D341Med (cell line): ENCODE data around the gene ATG5.

Experiments used
- DNase-seq: peaks from one replicate; pipeline ENCODE4 v3.0.0; 2012; ENCODE audit warnings: low spot score

ATG5 gene

DNA sequence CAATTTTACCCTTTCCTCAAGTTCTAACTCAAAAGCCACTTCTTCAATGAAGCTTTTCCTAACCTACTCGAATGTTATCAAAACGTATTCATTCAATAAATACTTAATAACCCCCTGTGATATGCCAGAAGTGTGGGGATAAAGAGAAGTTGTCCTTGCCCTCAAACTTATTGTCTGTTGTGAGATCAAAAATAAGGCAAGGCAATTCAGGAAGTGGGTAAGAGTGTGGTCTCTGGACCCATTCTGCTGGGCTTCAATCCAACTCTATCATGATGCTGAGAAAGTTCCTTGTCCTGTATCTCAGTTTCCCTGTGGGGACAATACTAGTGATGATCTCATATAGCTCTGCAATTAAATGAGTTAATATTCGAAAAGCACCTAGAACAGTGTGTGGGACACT lies 146.7 kb downstream of the ATG5 start:
- DNase-seq, result no peak

- DNase-seq, result no peak
Observed at GRCh38 chr6:106177786-106178185, 147.8 kb downstream of the ATG5 start.

DNA sequence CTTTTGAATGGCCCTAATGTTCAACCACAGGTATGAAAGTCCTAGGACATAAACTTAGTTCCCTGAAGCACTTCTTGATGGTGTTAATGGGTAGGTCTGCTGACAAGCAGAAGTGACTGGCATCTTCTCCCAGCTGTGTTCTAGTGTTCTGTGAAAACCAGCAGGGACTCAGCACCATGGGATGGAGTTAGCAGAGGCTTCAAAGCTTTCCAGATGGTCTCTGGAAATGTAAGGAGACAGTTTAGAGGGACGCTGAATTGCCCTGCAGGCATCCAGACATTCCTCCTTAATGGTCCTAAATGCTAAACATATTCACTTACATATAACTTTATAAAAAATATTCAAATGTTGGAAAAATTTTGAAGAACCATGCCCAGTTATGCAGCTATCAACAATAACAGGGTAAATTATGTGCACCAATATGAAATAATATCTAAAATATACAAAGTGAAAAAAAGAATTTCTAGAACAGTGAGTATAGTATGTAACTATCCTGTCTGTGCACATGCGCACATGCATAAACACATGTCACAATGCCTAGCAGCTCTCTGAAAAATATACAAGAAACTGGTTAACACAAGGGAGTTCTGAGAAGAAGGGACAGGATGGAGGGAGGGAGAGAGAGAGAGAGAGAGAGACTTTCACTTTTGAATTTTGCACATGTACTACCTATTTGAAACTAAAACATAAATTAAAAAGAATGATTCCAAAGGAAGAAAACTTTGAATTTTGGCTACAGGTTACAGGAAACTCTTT lies 152.3 kb downstream of the ATG5 start:
- DNase-seq, result no peak

DNA sequence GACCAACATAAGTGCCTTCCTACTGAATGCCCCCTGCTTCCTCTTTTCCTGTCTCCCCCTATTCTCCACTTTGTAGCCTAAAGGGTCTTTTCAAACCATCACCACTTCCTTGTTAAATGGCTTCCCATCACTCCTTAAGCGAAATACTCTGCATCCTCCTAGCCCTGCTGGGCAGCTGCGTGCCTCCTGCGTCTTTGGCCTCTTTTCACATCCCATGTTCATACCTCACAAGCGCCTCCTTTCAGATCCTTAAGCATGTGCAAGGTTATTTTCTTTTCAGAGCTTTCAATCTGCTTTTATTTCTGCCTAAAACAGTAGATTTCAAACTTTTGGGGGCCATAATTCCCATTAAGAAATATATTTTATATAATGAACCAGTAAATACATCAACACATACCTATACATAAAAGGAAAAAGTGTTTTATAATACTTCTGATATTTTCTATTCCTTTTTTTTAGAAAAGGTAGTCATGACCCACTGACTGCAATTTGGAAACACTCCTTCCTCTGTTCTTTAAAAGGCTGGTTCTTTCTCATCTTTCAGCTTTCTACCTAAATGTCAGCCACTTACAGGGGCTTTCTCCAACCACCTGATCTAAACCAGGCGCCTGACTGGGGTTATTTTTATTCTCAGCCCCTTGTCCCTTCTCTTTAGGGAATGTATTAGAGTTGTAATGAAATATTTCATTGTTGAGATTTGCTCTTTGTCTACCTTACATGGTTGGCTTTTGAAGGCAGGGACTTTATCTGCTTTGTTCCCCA lies 155.3 kb downstream of the ATG5 start:
- DNase-seq, result no peak

DNA sequence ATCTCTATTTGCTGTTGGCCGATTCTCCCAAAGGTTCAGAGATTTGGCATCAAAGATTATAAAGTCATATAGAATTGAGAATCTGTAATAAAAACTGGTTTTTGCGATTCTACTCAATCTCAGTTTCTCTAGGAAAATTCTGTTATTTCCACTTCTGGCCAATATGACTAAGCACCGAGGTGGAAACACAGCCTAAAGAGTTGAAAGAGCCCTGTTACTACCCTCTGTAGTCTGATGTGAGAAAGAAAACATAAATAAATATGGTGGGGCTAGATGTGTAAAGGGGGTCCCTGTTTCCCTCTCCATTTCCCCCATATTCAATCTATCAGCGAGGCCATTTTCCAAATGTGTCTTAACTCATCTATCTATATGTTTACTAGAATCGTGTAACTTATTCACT lies 156.0 kb downstream of the ATG5 start:
- DNase-seq, result no peak

DNA sequence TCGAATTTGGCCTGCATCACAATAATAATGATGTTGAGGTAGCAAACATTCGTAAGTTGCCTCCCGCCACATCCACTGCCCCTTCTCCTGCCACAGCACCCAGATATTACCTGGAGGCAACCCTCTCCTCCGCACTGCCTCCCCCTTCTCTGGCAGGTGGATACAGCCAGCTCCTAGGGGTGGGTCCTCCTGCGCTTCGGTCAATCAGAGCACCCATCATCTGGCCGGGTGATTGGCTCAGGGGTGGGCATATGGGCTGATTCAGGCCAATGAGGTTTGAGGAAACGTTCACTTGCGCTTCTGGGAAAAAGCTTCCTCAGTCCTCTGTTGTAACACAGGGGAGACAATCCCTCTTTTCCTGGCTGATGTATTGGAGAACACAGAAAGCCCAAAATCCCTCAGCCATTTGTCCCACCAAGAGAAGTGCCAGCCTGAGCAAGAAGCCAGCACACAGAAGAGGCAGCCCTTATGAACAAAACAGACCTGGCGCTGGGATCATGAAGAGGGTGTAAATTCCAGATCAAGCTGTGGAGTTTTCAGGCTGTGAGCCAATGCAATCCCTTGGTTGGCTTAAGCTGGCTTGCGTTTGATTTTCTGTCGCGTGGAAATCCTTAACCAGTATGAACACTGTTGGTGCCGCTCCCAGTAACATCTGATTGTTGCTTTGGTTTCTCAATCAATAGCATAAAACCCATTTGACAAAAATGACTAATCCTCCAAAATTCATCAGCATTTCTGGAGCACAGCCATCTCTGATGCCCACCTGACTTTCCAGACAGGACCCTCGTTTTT lies 157.3 kb downstream of the ATG5 start:
- DNase-seq, result no peak

GRCh38 chr6:106167096-106167814 lies 158.3 kb downstream of the ATG5 start:
- no peak for DNase-seq

GRCh38 chr6:106165885-106166485 lies 159.6 kb downstream of the ATG5 start:
- no peak for DNase-seq

DNA sequence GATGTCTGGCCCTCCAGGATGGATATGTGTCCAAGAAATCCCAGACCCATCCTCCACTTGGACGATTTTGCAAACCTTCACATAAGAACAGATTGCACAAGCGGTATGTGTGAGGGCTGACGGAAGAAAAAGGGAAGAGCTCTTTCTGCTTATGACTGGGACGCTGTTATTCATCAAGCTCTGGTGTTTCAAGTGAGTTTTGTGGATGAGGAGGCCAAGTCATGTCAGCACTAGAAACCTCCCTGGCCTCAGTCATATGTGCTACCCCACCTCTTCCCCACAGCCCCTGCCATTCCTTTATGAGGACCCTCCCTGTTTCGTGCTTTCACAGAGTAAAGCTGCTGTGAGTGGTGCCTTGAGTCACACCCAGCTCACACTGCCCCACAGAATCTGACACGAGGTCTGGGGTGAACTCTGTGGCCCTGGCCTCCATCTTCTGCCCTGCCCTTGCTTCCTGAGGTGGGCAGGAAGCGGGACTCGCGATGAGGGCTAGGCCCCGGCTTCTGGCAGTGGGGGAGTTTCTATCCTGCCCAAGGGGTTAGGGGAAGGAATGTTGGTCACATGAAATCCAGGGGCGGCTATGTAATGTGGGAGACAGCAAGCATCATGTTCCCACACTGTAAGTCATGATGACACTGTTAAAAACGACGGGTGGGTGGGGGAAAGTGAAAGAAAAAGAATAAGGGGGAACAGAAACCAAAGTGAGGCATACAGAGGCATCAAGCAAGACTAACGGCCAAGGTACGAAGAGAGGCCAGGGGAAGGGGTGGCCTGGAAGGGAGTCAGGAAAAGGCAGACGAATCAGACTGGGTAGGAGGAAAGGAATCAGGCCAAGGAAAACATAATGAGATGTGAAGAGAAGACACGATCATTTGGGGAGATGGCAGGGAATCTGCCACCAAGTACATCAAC lies 161.3 kb downstream of the ATG5 start:
- DNase-seq, result no peak

GRCh38 chr6:106163446-106163965 lies 162.1 kb downstream of the ATG5 start:
- DNase-seq, result no peak

GRCh38 chr6:106162921-106163320 lies 162.6 kb downstream of the ATG5 start:
- no peak for DNase-seq

DNA sequence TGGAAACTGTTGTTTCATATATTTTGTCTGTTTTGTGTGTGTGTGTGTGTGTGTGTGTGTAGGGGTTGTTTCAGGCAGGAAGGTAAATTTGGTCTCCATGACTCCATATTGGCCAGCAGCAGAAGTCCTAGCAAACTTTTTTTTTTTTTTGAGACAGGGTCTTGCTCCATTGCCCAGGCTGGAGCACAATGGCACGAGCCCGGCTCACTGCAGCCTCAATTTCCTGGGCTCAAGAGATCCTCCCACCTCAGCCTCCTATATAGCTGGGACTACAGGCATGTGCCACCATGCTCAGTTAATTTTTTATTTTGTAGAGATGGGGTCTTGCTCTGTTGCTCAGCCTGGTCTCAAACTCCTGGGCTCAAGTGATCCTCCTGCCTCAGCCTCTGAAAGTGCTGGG lies 163.7 kb downstream of the ATG5 start:
- no peak for DNase-seq

GRCh38 chr6:106161311-106161874 lies 164.2 kb downstream of the ATG5 start:
- no peak for DNase-seq

- DNase-seq, result no peak
Observed at GRCh38 chr6:106160189-106160588, 165.4 kb downstream of the ATG5 start.

GRCh38 chr6:106159531-106159940 lies 166.0 kb downstream of the ATG5 start:
- no peak for DNase-seq

DNA sequence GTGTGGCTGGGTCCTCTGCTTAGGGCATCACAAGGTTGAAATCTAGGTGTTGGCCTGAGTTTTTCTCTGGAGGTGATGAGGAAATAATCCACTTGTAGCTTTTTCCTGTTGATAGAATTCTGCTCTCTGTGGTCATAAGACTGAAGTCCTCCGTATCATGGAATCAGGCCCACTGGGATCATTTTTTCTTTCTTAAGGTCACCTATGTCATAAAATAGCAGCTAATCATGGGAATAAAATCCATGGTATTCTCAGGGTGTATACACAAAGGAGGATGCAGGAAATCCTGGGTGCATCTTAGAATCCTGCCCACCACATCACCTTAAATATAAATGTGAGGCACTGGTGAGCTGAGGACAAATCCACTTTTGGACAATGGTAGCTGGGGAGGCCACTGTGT lies 166.7 kb downstream of the ATG5 start:
- no peak for DNase-seq

DNA sequence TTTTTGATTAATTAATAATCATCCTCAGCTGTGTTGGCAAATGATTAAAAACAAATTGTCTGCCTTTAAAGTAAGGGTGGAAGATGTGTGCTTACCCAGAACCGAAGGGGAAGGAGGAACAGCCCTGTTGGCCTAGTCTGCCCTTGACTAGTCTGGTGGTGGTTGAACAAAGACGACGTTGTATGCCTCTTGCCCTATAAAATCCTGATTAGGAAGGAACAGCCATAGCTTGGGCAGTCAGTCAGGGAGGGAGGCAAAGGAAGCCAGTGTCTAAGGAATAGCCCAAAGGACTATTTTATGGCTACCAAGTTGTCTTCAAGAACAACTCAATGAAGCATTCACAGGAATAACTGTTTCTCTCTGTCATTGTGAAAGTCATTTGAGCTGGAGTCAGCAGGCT lies 168.7 kb downstream of the ATG5 start:
- no peak for DNase-seq

GRCh38 chr6:106156413-106156812 lies 169.1 kb downstream of the ATG5 start:
- no peak for DNase-seq

DNA sequence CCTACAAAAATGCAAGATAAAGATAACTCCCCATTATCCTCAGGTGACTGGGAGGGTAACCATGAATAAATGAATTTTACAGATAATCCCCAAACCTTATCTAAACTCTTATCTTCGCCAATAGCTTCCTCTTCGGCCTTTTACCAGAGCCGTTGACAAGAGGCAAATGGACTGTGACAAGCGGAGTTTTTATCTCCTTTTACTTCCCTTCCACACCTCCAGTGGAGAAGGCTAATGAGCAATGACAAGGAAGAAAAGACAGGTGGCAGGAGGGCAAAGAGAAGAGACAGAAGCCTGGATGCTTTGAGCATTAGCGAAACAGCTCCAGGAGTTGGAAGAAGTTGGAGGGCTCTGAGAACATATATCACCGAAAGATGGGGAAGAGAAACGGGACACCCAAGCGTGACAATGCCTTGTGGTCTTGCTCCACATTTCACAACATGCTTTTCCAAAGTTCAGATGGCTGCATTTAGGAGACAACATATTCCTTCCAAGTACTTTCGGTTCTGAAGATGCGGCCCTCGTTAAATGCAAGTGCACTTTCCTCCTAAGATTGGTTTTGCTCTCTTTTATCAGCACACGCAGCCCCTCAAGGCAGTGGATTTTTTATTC lies 170.2 kb downstream of the ATG5 start:
- no peak for DNase-seq

- DNase-seq, result no peak
Observed at GRCh38 chr6:106154326-106154725, 171.2 kb downstream of the ATG5 start.
